ENCODE measurements around the gene FILIP1.

FILIP1 gene

GRCh38 chr6:75491291-75491690 is 2.3 kb downstream of the FILIP1 start:
- Histone ChIP-seq H3K4me3 (ENCODE audit: low read depth in 1 of 2, low read length in 2 of 2) (no peak overlapping the region), H3K27me3 (ENCODE audit: insufficient read depth, low read length, poor library complexity) (peaks cover 20% of the 10 kb centered on the region), H3K9ac (ENCODE audit: low read depth, low read length) (no peak overlapping the region), H2AFZ (ENCODE audit: low read depth, low read length) (no peak overlapping the region), H3K4me2 (ENCODE audit: insufficient read depth, low read length) (no peak overlapping the region), H3K4me1 (ENCODE audit: insufficient read depth, low read length) (no peaks in the 10 kb centered on the region), H3K79me2 (ENCODE audit: insufficient read depth, low read length) (no peaks in the 10 kb centered on the region), H3K27ac (ENCODE audit: low read length) (no peak overlapping the region), H3K36me3 (ENCODE audit: insufficient read depth, low read length) (no peaks in the 10 kb centered on the region), H3K9me3 (ENCODE audit: insufficient read depth, low read length, severe bottlenecking) (no peaks in the 10 kb centered on the region), H4K20me1 (ENCODE audit: insufficient read depth, low read length) (no peaks in the 10 kb centered on the region)
- TF ChIP-seq EZH2 (IDR thresholded peaks at IDR 0.05; ENCODE audit: borderline replicate concordance, low read depth, low read length, severe bottlenecking), result no peak
- no peak for TF ChIP-seq CTCF (IDR thresholded peaks at IDR 0.05; ENCODE audit: borderline replicate concordance, extremely low read depth, low read length, poor library complexity, severe bottlenecking)
- ATAC-seq (ENCODE audit: insufficient read depth, low read depth), result no peak
- DNase-seq, result no peak

- DNase-seq, result no peak
Measured at GRCh38 chr6:75490706-75491105, 2.9 kb downstream of the FILIP1 start.

GRCh38 chr6:75489025-75489424 is 4.6 kb downstream of the FILIP1 start:
- H3K27me3 ChIP-seq (ENCODE audit: insufficient read depth, low read length, poor library complexity), result peaks cover 15% of the 10 kb centered on the region
- H4K20me1 ChIP-seq (ENCODE audit: insufficient read depth, low read length), result no peaks in the 10 kb centered on the region
- no peak for TF ChIP-seq CTCF (IDR thresholded peaks at IDR 0.05; ENCODE audit: borderline replicate concordance, extremely low read depth, low read length, poor library complexity, severe bottlenecking)
- TF ChIP-seq EZH2 (IDR thresholded peaks at IDR 0.05; ENCODE audit: borderline replicate concordance, low read depth, low read length, severe bottlenecking), result no peak
- H3K4me1 ChIP-seq (ENCODE audit: insufficient read depth, low read length), result no peaks in the 10 kb centered on the region
- H2AFZ ChIP-seq (ENCODE audit: low read depth, low read length), result no peak overlapping the region
- ATAC-seq (ENCODE audit: insufficient read depth, low read depth) (no peak), DNase-seq (no peak)
- no peak overlapping the region for H3K27ac ChIP-seq (ENCODE audit: low read length)
- no peaks in the 10 kb centered on the region for H3K79me2 ChIP-seq (ENCODE audit: insufficient read depth, low read length)
- no peaks in the 10 kb centered on the region for H3K36me3 ChIP-seq (ENCODE audit: insufficient read depth, low read length)
- H3K9ac ChIP-seq (ENCODE audit: low read depth, low read length), result no peak overlapping the region
- H3K4me3 ChIP-seq (ENCODE audit: low read depth in 1 of 2, low read length in 2 of 2), result no peak overlapping the region
- no peak overlapping the region for H3K4me2 ChIP-seq (ENCODE audit: insufficient read depth, low read length)
- H3K9me3 ChIP-seq (ENCODE audit: insufficient read depth, low read length, severe bottlenecking), result no peaks in the 10 kb centered on the region

More at GRCh38 chr6:75490706-75491105, 2.9 kb downstream of the FILIP1 start:
- no peak overlapping the region for H3K4me2 ChIP-seq (ENCODE audit: insufficient read depth, low read length)
- H3K9ac ChIP-seq (ENCODE audit: low read depth, low read length), result no peak overlapping the region
- H2AFZ ChIP-seq (ENCODE audit: low read depth, low read length), result no peak overlapping the region
- no peak for TF ChIP-seq CTCF (IDR thresholded peaks at IDR 0.05; ENCODE audit: borderline replicate concordance, extremely low read depth, low read length, poor library complexity, severe bottlenecking)
- no peak for TF ChIP-seq EZH2 (IDR thresholded peaks at IDR 0.05; ENCODE audit: borderline replicate concordance, low read depth, low read length, severe bottlenecking)
- ATAC-seq (ENCODE audit: insufficient read depth, low read depth), result no peak
- H4K20me1 ChIP-seq (ENCODE audit: insufficient read depth, low read length), result no peaks in the 10 kb centered on the region
- H3K79me2 ChIP-seq (ENCODE audit: insufficient read depth, low read length), result no peaks in the 10 kb centered on the region
- H3K4me1 ChIP-seq (ENCODE audit: insufficient read depth, low read length), result no peaks in the 10 kb centered on the region
- H3K36me3 ChIP-seq (ENCODE audit: insufficient read depth, low read length), result no peaks in the 10 kb centered on the region
- no peak overlapping the region for H3K4me3 ChIP-seq (ENCODE audit: low read depth in 1 of 2, low read length in 2 of 2)
- no peak overlapping the region for H3K27ac ChIP-seq (ENCODE audit: low read length)
- no peaks in the 10 kb centered on the region for H3K9me3 ChIP-seq (ENCODE audit: insufficient read depth, low read length, severe bottlenecking)
- H3K27me3 ChIP-seq (ENCODE audit: insufficient read depth, low read length, poor library complexity), result peaks cover 19% of the 10 kb centered on the region

GRCh38 chr6:75488033-75488432 is 5.6 kb downstream of the FILIP1 start:
- H3K9me3 ChIP-seq (ENCODE audit: insufficient read depth, low read length, severe bottlenecking), result no peaks in the 10 kb centered on the region
- TF ChIP-seq CTCF (IDR thresholded peaks at IDR 0.05; ENCODE audit: borderline replicate concordance, extremely low read depth, low read length, poor library complexity, severe bottlenecking), result no peak
- TF ChIP-seq EZH2 (IDR thresholded peaks at IDR 0.05; ENCODE audit: borderline replicate concordance, low read depth, low read length, severe bottlenecking), result no peak
- no peaks in the 10 kb centered on the region for H4K20me1 ChIP-seq (ENCODE audit: insufficient read depth, low read length)
- H3K4me1 ChIP-seq (ENCODE audit: insufficient read depth, low read length), result no peaks in the 10 kb centered on the region
- H2AFZ ChIP-seq (ENCODE audit: low read depth, low read length), result no peak overlapping the region
- ATAC-seq (ENCODE audit: insufficient read depth, low read depth) (no peak), DNase-seq (no peak)
- no peak overlapping the region for H3K27ac ChIP-seq (ENCODE audit: low read length)
- no peak overlapping the region for H3K4me3 ChIP-seq (ENCODE audit: low read depth in 1 of 2, low read length in 2 of 2)
- no peaks in the 10 kb centered on the region for H3K36me3 ChIP-seq (ENCODE audit: insufficient read depth, low read length)
- no peak overlapping the region for H3K9ac ChIP-seq (ENCODE audit: low read depth, low read length)
- no peaks in the 10 kb centered on the region for H3K79me2 ChIP-seq (ENCODE audit: insufficient read depth, low read length)
- H3K27me3 ChIP-seq (ENCODE audit: insufficient read depth, low read length, poor library complexity), result peaks cover 9% of the 10 kb centered on the region
- H3K4me2 ChIP-seq (ENCODE audit: insufficient read depth, low read length), result no peak overlapping the region

All from DND-41 (cell line).